Stimulated activated CD4-positive, alpha-beta T cell treated with anti-CD3 and anti-CD28 coated beads, Interleukin-2, amount 100 ng/mL, for 48 hours (primary cell): Measurements from ENCODE around the gene GPR15LG.
"Not testable (repeated sequence)": the region's sequence is repeated elsewhere in the genome, so short reads cannot be mapped to it uniquely, and the experiment has no call there.

Experiments used
- DNase-seq, 2 donors: peaks; one replicate each; pipeline ENCODE4 v3.0.0-alpha.2; 2020

The GPR15LG gene

GRCh38 chr10:84173501-84173929 is at the start of gene GPR15LG:
Gene GPR15LG, plus strand, starts transcription at chr10:84173801. Its CDS starts 51 bp downstream, at chr10:84173852.
- DNase-seq: no peak

- DNase-seq: peak; percentile 8 to 9
These were observed 47.5 kb upstream of the GPR15LG start for GRCh38 chr10:84125910-84126784.

GRCh38 chr10:84126785-84127167 is 46.8 kb upstream of the GPR15LG start:
- DNase-seq: no peak

DNA sequence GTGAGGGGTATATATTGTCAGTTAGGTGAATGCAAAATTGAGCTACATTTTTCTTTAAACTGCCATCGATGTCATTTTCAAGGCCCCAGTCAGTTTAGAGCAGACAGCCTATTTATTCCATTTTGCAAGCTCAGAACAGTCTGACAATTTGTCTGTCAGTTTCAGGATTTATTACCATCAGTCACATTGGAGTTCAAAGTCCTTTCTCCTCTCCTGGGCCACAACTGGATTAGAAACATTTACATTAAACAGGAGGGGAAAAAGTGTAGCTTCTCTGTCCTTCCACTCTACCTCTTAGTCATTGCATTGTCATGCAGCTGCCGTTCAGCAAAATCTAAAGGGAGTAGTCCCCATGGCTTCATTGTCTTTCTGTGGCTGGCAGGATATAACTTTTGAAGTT is 37.8 kb upstream of the GPR15LG start:
- no peak for DNase-seq

DNA sequence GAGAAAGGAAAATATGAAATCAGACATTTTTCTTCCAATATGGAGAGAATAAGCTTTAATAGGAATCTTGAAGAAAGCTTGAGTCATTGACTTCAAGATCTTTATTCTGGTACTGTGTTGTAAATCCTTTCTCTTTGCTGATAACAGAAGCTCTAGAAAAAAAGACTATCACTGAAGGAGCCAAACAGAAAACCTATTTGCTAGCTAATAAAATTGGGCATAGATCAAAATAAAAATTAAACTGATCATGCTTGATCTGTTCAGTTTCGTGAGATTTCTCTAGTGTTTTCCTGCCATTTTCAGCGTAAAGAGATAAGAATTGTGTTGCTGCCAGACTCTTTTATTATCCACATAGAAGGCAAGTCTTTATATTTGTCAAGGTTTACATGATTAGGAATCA is 35.8 kb upstream of the GPR15LG start:
- no peak for DNase-seq

- DNase-seq: peak; percentile 56 to 57
These were observed 35.0 kb upstream of the GPR15LG start for GRCh38 chr10:84138478-84139125.

- peak; percentile 99 to 100 for DNase-seq
These were observed 34.2 kb upstream of the GPR15LG start, which contains the start of gene GHITM for GRCh38 chr10:84139126-84140035. Gene GHITM, plus strand, starts transcription at chr10:84139509. Its CDS starts 1,992 bp downstream, at chr10:84141501.

DNA sequence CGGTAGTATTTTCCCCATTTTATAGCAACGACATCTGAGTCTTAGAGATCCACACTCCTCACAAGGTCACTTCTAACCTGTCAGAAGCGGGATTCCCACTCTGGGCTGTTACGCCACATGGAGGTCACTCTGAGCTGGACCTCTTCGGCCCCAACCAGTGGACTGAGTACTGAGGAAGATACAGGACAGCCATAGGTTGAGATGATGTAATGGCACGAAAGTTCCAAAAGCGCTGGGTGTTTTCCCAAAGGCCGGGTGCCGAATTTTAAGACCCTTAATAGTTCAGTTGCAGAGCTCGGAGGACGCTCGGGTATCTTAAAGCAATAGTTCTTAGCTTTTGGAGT is 33.6 kb upstream of the GPR15LG start:
- DNase-seq: no peak

DNA sequence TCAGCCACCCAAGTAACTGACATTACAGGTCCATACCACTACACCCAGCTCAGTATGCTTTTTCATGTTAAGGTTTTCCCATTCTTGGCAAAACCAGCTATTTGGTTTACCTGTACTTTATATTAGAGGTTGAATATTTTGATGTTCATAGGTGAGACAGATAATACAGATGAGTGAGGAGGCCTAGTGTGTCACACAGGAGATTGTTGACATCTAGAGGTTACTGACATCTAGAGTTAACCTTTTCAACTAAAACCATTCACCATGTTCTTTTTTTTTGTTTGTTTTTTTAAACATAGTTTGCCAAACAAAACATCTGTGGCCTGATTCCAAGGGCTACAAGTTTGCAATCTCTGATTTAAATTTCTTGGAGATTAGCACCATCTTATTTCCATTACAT is 26.3 kb upstream of the GPR15LG start:
- DNase-seq: no peak

GRCh38 chr10:84148006-84148597 is 25.5 kb upstream of the GPR15LG start:
- not testable (repeated sequence) for DNase-seq

GRCh38 chr10:84149854-84150253 is 23.7 kb upstream of the GPR15LG start:
- no peak for DNase-seq

DNA sequence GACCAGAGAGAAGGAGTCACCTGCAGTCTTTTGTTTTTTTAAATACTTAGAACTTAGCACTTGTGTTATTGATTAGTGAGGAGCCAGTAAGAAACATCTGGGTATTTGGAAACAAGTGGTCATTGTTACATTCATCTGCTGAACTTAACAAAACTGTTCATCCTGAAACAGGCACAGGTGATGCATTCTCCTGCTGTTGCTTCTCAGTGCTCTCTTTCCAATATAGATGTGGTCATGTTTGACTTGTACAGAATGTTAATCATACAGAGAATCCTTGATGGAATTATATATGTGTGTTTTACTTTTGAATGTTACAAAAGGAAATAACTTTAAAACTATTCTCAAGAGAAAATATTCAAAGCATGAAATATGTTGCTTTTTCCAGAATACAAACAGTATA is 20.8 kb upstream of the GPR15LG start:
- no peak for DNase-seq

- no peak for DNase-seq
These were observed 18.1 kb upstream of the GPR15LG start for GRCh38 chr10:84155521-84155920.

GRCh38 chr10:84156009-84156408 is 17.6 kb upstream of the GPR15LG start:
- DNase-seq: no peak

- DNase-seq: peak; percentile 32 to 33
These were observed 16.8 kb upstream of the GPR15LG start for GRCh38 chr10:84156768-84157167.

DNA sequence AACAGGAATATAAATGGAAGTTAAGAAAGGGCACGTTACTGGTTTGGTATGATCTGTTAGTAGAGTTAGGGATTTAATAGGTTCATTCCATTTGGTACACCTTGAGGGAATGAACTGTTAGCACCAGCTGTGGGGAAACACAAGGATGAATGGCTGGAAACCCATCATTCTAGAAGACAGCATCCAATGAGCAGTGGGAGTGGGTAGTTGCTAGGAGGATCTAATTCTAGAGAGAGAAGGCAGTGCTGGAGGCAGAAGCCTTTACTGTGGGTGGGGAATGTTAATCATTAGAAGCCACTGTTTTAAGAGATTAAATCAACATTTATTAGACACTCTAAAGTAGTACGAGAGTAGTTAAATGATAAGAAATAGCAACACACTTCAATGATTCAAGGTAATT is 15.5 kb upstream of the GPR15LG start:
- no peak for DNase-seq

- DNase-seq: no peak
These were observed 15.1 kb upstream of the GPR15LG start for GRCh38 chr10:84158550-84158949.

DNA sequence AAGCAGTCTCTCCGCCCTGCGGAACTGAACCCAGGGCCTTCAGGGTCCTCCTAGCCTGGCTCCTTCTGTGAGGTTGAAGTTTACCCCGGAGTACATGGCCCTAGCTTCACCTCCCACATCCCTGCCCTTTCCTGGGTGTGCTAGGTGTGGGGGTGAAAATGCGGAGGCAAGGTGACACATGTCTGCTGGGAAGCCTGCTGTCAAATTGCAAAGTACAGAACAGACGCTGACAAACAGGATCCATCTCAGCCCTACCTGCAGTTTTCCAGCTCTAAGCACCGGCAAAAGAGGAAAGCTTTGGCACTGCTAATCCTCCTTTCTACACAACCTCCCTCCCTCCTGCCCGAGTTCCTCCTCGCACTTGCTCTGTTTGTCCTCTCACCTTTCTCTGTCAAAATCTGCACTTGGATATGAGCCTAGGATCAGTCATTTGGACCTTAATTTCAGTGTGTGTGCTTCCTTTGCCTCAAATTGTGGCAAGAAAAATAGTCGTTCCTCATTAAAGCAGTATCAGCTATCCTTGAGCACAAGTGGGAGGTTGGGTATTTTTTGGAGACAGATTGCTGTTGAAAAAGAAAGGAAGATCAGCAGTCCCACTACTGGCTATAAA is 14.4 kb upstream of the GPR15LG start:
- DNase-seq: no peak

GRCh38 chr10:84160663-84161362 is 12.8 kb upstream of the GPR15LG start:
- DNase-seq: no peak

DNA sequence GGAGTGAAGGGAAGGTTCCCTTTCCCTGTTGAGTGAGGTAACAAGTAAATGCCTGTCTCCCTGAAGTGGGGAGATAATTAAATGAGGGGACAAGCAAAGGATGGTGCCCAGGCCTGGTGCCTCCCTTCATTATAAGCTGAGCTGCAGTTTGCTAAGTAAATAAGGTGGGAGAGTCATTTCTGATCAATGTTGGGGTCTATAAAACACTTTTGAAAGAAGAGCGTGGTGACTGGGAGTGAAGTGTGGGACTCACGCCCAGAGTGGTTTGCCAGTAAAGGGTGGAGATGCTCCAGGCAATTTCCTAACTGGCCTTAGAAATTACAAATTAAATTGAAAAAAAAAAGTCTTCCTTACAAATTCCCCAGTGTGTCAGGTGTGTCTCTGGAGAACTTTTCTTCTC is 9.6 kb upstream of the GPR15LG start:
- DNase-seq: no peak

DNA sequence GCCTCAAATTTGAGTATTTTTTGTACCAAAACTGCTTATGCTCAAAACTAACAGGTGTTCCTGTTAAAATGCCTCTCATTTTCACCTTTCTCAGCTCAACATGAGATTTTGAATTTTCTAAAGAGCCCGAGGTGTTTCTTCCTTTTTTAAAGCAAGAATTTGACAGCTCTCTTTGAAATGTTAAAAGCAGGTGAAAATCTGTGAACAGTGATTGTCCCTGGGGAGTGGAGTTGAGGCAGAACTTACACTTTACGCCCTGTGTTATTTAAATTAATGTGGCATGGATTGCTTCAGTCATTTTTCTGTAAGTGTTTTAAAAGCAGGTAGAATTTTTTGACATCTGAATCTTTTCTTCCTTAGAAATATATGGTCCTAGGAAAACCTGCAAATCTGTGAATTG is 9.2 kb upstream of the GPR15LG start:
- no peak for DNase-seq
